ENCODE results near the gene EML4. TPM values are rescaled to one million over a fixed set of nuclear protein-coding genes. Genes with fewer than 3 reads are reported as not detected.

EML4 gene
- total and polyA plus RNA-seq, 2 of the 13 experiments (the other 11 are each of a cell fraction or from before 2014, with no cell fraction given), result 243 to 476 TPM

- TF ChIP-seq TERF1 (CRISPR knock-in tag; IDR thresholded peaks at IDR 0.05) (no peak; the same call in 1 of the 2 replicates), NRL (CRISPR knock-in tag; IDR thresholded peaks at IDR 0.05; ENCODE audit: borderline replicate concordance) (peak; percentile 82), ZSCAN9 (CRISPR knock-in tag; IDR thresholded peaks at IDR 0.05; ENCODE audit: borderline replicate concordance) (peak; percentile 54), NCOA5 (CRISPR knock-in tag; IDR thresholded peaks at IDR 0.05) (no peak), TFE3 (CRISPR knock-in tag; IDR thresholded peaks at IDR 0.05) (peak; percentile 87), STAG1 (CRISPR knock-in tag; IDR thresholded peaks at IDR 0.05) (peak; percentile 12), ZNF543 (CRISPR knock-in tag; IDR thresholded peaks at IDR 0.05) (no peak), ZFP91 (CRISPR knock-in tag; IDR thresholded peaks at IDR 0.05; ENCODE audit: borderline replicate concordance) (peak; percentile 91), PBX2 (CRISPR knock-in tag; IDR thresholded peaks at IDR 0.05) (no peak), HIVEP1 (CRISPR knock-in tag; IDR thresholded peaks at IDR 0.05) (no peak), MED1 (CRISPR knock-in tag; IDR thresholded peaks at IDR 0.05) (peak; percentile 91), HNF4A (CRISPR knock-in tag; IDR thresholded peaks at IDR 0.05) (0 out of 2 replicates have a peak, but pooled peaks have one; percentile 6), EED (CRISPR knock-in tag; IDR thresholded peaks at IDR 0.05) (no peak; the same call in 1 of the 2 replicates), ZBTB37 (CRISPR knock-in tag; IDR thresholded peaks at IDR 0.05) (no peak), FUBP1 (CRISPR knock-in tag; IDR thresholded peaks at IDR 0.05; ENCODE audit: borderline replicate concordance) (no peak), JDP2 (CRISPR knock-in tag; IDR thresholded peaks at IDR 0.05; ENCODE audit: borderline replicate concordance) (no peak; the same call in 1 of the 2 replicates)
Measured at GRCh38 chr2:42169100-42169873, at the start of gene EML4 (continued).

Data from HepG2 (cell line).